Activated CD8-positive, alpha-beta memory T cell treated with anti-CD3 and anti-CD28 coated beads for 48 hours (primary cell): ENCODE results near the gene GPX2.
A peak's percentile ranks its signal among the peaks of the same experiment; 100 is the strongest.

Experiments
- DNase-seq, 3 experiments: peaks; one replicate each; pipeline ENCODE4 v3.0.0-alpha.2; 2020; ENCODE audit warnings: low read depth in 2 of 3, low spot score in 2 of 3

Gene GPX2

GRCh38 chr14:64942531-64943111 is at the start of gene GPX2:
Gene GPX2, minus strand, starts transcription at chr14:64942745. Its CDS starts 19 bp downstream, at chr14:64942726.
- no peak for DNase-seq

- DNase-seq, result no peak
Measured at GRCh38 chr14:64990939-64991338, 48.4 kb upstream of the GPX2 start.

- no peak for DNase-seq
Measured at GRCh38 chr14:64990296-64990695, 47.8 kb upstream of the GPX2 start.

- no peak for DNase-seq
Measured at GRCh38 chr14:64987438-64987767, 44.9 kb upstream of the GPX2 start.

GRCh38 chr14:64986648-64987437 is 44.3 kb upstream of the GPX2 start, which contains the start of gene FNTB:
Gene FNTB, plus strand, starts transcription at chr14:64986895. Its CDS starts 59 bp downstream, at chr14:64986954.
- peak; percentile 77 to 84 (median 79) for DNase-seq

GRCh38 chr14:64983439-64984310 is 41.1 kb upstream of the GPX2 start:
- DNase-seq, result no peak

- no peak for DNase-seq
Measured at GRCh38 chr14:64979336-64980074, 37.0 kb upstream of the GPX2 start.

- DNase-seq, result no peak
Measured at GRCh38 chr14:64974563-64974962, 32.0 kb upstream of the GPX2 start.

- no peak for DNase-seq
Measured at GRCh38 chr14:64973826-64974225, 31.3 kb upstream of the GPX2 start.

GRCh38 chr14:64973026-64973442 is 30.5 kb upstream of the GPX2 start:
- no peak for DNase-seq

- DNase-seq, result peak in 1 of 3 experiments; percentile 4
Measured at GRCh38 chr14:64971943-64972791, 29.6 kb upstream of the GPX2 start, which contains the start of gene RAB15. Gene RAB15, minus strand, starts transcription at chr14:64972336. Its CDS starts 260 bp downstream, at chr14:64972076.

GRCh38 chr14:64971491-64971942 is 29.0 kb upstream of the GPX2 start:
- DNase-seq, result no peak

GRCh38 chr14:64970776-64971477 is 28.4 kb upstream of the GPX2 start:
- DNase-seq, result no peak

GRCh38 chr14:64970041-64970440 is 27.5 kb upstream of the GPX2 start:
- DNase-seq, result no peak

- no peak for DNase-seq
Measured at GRCh38 chr14:64968651-64969050, 26.1 kb upstream of the GPX2 start.

- DNase-seq, result no peak
Measured at GRCh38 chr14:64968167-64968566, 25.6 kb upstream of the GPX2 start.

- DNase-seq, result no peak
Measured at GRCh38 chr14:64966976-64967375, 24.4 kb upstream of the GPX2 start.

GRCh38 chr14:64965356-64966000 is 22.9 kb upstream of the GPX2 start:
- DNase-seq, result no peak

- no peak for DNase-seq
Measured at GRCh38 chr14:64963611-64964010, 21.1 kb upstream of the GPX2 start.
